Body of pancreas (tissue), 4 donors: Measurements from ENCODE around the gene VWA5B1. TPM values are rescaled to one million over a fixed set of nuclear protein-coding genes. Genes with fewer than 3 reads are reported as not detected.

Source experiments
- ATAC-seq: fragments of 150-250 bp; one replicate; pipeline ENCODE4 v1.9.1; 2016
- DNase-seq, 4 donors: peaks; one replicate each; pipeline ENCODE4 v3.0.0-alpha.2; 2019
- H3K27ac ChIP-seq, 4 donors: fragments of 200-600 bp; sonication (generic); 1 replicate in 3 of 4; 2 replicates in 1 of 4; pipeline versions ENCODE4 v1.5.1 to v1.6.1; 2016 to 2019; ENCODE audit warnings: mild to moderate bottlenecking in 1 of 4, mixed read lengths in 1 of 4, moderate library complexity in 1 of 4
- H3K27me3 ChIP-seq, 2 donors: fragments of 200-600 bp; sonication (generic); one replicate each; pipeline ENCODE4 v1.6.0; 2016; ENCODE audit warnings: mild to moderate bottlenecking in 1 of 2
- H3K36me3 ChIP-seq, 2 donors: fragments of 200-600 bp; sonication (generic); replicated peaks in 1 of 2; 2 replicates each; pipeline ENCODE4 v1.5.1; 2016; ENCODE audit warnings: low read depth in 2 of 2; ENCODE audit not compliant: insufficient read depth in 1 of 2
- H3K4me1 ChIP-seq: fragments of 200-600 bp; sonication (generic); one replicate; pipeline ENCODE4 v1.6.0; 2016
- H3K4me3 ChIP-seq, 2 donors: fragments of 200-600 bp; sonication (generic); 1 replicate in 1 of 2; 2 replicates in 1 of 2; pipeline ENCODE4 v1.5.1; 2016 to 2019
- H3K9me3 ChIP-seq, 3 donors: fragments of 200-600 bp; sonication (generic); 1 replicate in 2 of 3; 2 replicates in 1 of 3; pipeline ENCODE4 v1.5.1; 2016
- CTCF ChIP-seq, 7 experiments: fragments of 450-650 bp in 4 of 7; fragments of 200-600 bp in 3 of 7; sonication (generic) in 3 of 7; IDR thresholded peaks; one replicate each; pipeline ENCODE4 v1.5.1; 2016 to 2019; ENCODE audit warnings: antibody characterized with exemption in 7 of 7
- POLR2A ChIP-seq, 3 donors: fragments of 450-650 bp; IDR thresholded peaks; one replicate each; pipeline ENCODE4 v1.6.1; 2016; ENCODE audit warnings: antibody characterized with exemption in 3 of 3, mild to moderate bottlenecking in 2 of 3
- WGBS, 2 donors: methylation state at CpG; one replicate each; pipeline ENCODE4 v1.1.5; 2017; 5-methylcytosine and 5-hydroxymethylcytosine counted together
- intact Hi-C: fragments of 100-400 bp; cut with DNase I; formaldehyde crosslinking; loops from one replicate; pipeline ENCODE4 v1.15.1; 2023
- total RNA-seq, 2 donors: library from RNA; depleted of rRNA; stranded (reverse); fragments of >200 nt; gene quantifications; one replicate each; pipeline ENCODE4 v1.1.0, GENCODE V29; 2016

Gene VWA5B1
- total RNA-seq, 2 donors from 2014 or later, result not detected

- no peaks in the 10 kb centered on the region for H3K27me3 ChIP-seq
- WGBS, 2 donors, result 53 to 61% methylated on average over 7 of the region's 7 CpGs
- H3K4me3 ChIP-seq, result no peak overlapping the region
- TF ChIP-seq POLR2A (IDR thresholded peaks at IDR 0.05) (no peak), CTCF (IDR thresholded peaks at IDR 0.05) (no peak)
- H3K27ac ChIP-seq, result no peak overlapping the region
- H3K9me3 ChIP-seq, result no peaks in the 10 kb centered on the region
- ATAC-seq (no peak), DNase-seq (no peak)
- H3K36me3 ChIP-seq, result no peaks in the 10 kb centered on the region
- no peaks in the 10 kb centered on the region for H3K4me1 ChIP-seq
- intact Hi-C loops, result no loop called here
Observed at GRCh38 chr1:20399196-20399595, 108.5 kb downstream of the VWA5B1 start.

GRCh38 chr1:20399606-20400180 lies 109.0 kb downstream of the VWA5B1 start:
- Histone ChIP-seq H3K9me3 (no peaks in the 10 kb centered on the region), H3K4me1 (no peaks in the 10 kb centered on the region), H3K4me3 (no peak overlapping the region), H3K27ac (no peak overlapping the region), H3K36me3 (no peaks in the 10 kb centered on the region), H3K27me3 (no peaks in the 10 kb centered on the region)
- 15 to 19% methylated on average over 5 of the region's 5 CpGs for WGBS, 2 donors
- intact Hi-C loops, result no loop called here
- TF ChIP-seq CTCF (IDR thresholded peaks at IDR 0.05) (no peak), POLR2A (IDR thresholded peaks at IDR 0.05) (no peak)
- no peak for ATAC-seq
- no peak for DNase-seq

- ATAC-seq, result no peak
- DNase-seq, result no peak
- H3K36me3 ChIP-seq, result no peaks in the 10 kb centered on the region
- intact Hi-C loops, result no loop called here
- 31% methylated on average over 8 to 10 of the region's 10 CpGs for WGBS, 2 donors
- TF ChIP-seq CTCF (IDR thresholded peaks at IDR 0.05), result no peak
- no peak for TF ChIP-seq POLR2A (IDR thresholded peaks at IDR 0.05)
- H3K27ac ChIP-seq, result no peak overlapping the region
- no peaks in the 10 kb centered on the region for H3K9me3 ChIP-seq
- no peak overlapping the region for H3K4me3 ChIP-seq
- H3K27me3 ChIP-seq, result no peaks in the 10 kb centered on the region
- no peaks in the 10 kb centered on the region for H3K4me1 ChIP-seq
Observed at GRCh38 chr1:20400341-20401177, 109.9 kb downstream of the VWA5B1 start.

GRCh38 chr1:20401405-20402010 lies 110.8 kb downstream of the VWA5B1 start:
- intact Hi-C loops, result no loop called here
- 60 to 75% methylated on average over 10 to 11 of the region's 11 CpGs for WGBS, 2 donors
- no peak overlapping the region for H3K27ac ChIP-seq
- ATAC-seq (no peak), DNase-seq (no peak)
- TF ChIP-seq POLR2A (IDR thresholded peaks at IDR 0.05) (no peak), CTCF (IDR thresholded peaks at IDR 0.05) (no peak)
- no peaks in the 10 kb centered on the region for H3K4me1 ChIP-seq
- H3K9me3 ChIP-seq, result no peaks in the 10 kb centered on the region
- no peak overlapping the region for H3K4me3 ChIP-seq
- H3K36me3 ChIP-seq, result no peaks in the 10 kb centered on the region
- no peaks in the 10 kb centered on the region for H3K27me3 ChIP-seq
